ENCODE results near the gene TLR6.

Gene TLR6

DNA sequence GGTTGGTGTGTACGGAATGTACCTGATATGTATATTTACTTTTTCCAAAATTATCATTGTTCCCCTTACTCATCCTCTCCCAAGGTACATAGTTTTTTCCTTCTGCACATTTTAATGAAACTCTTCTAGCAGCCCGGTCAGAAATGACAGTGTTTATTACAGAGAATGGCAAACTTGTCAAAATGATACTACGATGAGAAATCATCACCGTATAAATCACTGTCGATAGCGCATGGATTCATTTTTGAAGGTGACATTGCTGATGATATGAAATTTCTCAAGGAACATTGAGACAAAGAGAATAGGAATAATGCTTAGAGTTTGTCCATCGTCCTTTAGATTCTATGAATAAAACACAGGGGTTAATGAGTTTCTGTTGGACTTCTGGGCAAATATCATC lies 41.6 kb upstream of the TLR6 start:
- TF ChIP-seq, protein P1, sequence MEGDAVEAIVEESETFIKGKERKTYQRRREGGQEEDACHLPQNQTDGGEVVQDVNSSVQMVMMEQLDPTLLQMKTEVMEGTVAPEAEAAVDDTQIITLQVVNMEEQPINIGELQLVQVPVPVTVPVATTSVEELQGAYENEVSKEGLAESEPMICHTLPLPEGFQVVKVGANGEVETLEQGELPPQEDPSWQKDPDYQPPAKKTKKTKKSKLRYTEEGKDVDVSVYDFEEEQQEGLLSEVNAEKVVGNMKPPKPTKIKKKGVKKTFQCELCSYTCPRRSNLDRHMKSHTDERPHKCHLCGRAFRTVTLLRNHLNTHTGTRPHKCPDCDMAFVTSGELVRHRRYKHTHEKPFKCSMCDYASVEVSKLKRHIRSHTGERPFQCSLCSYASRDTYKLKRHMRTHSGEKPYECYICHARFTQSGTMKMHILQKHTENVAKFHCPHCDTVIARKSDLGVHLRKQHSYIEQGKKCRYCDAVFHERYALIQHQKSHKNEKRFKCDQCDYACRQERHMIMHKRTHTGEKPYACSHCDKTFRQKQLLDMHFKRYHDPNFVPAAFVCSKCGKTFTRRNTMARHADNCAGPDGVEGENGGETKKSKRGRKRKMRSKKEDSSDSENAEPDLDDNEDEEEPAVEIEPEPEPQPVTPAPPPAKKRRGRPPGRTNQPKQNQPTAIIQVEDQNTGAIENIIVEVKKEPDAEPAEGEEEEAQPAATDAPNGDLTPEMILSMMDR (IDR thresholded peaks at IDR 0.05; ENCODE audit: insufficient read depth, missing control alignments), result no peak
- DNase-seq (ENCODE audit: insufficient read length, low spot score), result no peak
- no peak for FAIRE-seq

DNA sequence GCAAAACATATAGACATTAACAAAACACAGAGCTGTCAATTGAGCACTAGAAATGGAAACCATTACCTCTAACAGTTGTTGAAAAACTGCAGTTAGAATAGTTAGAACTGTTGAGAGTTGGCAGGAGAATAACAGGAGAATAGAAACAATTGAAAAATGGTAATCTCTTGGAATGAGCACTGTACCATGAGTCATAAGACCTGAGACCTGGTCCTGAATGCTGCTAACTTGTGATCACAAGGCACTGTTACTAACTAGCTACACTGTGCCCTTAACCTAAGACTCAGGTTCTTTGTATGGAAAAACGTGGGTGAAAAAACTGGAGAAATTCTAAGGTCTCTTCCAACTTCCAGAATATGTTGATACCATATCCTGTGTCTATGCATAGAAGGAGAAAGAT lies 40.3 kb upstream of the TLR6 start:
- TF ChIP-seq, protein P1 (IDR thresholded peaks at IDR 0.05; ENCODE audit: insufficient read depth, missing control alignments), result no peak
- DNase-seq (ENCODE audit: insufficient read length, low spot score) (no peak), FAIRE-seq (no peak)

DNA sequence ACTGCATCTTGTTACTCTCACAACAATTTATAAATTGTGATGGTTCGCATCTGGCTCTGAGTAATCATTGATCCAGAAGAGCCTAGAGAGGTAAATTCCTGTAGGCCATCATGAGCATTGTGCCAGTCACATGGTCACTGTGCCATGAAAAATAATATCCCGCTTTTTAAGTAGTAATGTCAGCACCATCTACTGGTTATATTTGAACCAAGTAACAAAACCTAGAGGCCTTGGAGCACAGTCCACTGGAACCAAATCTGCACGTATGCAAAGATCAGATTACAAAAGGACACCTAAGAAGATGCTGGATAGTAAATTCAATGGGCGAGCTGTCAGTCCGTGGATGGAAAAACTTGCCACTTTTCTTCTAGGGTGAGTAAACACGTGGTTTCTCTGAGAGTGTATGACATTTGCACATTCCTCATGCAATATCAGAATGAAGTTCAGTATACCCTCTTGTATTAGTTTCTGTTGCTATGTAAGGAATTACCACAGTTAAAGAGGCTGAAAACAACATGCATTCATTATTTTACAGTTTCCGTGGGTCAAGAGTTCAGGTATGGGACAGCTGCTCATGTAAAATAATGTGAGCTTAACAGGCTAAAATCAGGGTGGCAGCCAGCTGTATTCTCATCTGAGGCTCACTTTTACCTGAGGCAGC lies 37.8 kb upstream of the TLR6 start:
- TF ChIP-seq, protein P1 (IDR thresholded peaks at IDR 0.05; ENCODE audit: insufficient read depth, missing control alignments), result no peak
- DNase-seq (ENCODE audit: insufficient read length, low spot score), result no peak
- FAIRE-seq, result no peak

DNA sequence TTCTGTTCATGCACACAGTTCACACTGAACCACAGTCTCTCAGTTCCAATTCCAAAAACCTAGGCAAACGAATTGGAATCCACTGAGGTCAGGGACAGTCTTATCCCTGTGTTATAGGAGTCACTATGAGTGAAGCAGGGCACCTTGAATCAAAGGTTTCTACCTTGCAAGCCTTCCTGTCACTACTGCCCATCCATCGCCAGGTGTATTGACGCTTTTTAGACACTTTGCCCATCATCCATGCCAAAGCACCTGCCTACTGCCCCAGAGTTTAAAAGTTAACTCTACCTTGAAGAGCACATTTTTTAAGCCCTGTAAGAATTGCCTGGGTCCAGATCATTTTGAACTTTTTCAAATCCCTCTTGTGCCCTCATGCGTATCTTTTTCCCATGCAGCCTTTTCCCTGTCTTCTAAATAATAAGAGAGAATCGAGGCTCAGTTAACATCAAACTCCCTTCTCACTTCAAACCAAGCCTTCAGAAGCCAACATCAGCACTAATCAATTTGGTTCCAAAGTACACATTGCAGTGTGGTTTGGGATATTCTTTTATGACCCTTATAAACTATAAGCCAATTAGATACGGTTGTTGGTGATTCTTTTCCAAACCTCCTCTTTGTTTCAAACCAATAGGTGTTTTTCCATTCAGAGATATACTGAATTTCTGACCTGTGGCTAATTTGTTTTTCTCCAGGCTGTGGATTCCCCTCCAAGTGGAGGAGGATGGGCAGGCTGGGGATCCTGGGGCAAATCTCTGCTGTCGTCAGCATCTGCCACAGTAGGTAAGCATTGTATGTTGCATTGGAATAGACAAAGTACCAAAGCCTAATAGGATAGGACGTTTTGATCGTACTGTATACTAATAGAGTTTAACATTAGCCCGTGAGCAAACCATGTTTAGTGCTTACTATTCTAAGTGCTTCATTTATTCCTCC lies 34.7 kb upstream of the TLR6 start:
- no peak for DNase-seq (ENCODE audit: insufficient read length, low spot score)
- FAIRE-seq, result no peak
- TF ChIP-seq, protein P1 (IDR thresholded peaks at IDR 0.05; ENCODE audit: insufficient read depth, missing control alignments), result no peak

DNA sequence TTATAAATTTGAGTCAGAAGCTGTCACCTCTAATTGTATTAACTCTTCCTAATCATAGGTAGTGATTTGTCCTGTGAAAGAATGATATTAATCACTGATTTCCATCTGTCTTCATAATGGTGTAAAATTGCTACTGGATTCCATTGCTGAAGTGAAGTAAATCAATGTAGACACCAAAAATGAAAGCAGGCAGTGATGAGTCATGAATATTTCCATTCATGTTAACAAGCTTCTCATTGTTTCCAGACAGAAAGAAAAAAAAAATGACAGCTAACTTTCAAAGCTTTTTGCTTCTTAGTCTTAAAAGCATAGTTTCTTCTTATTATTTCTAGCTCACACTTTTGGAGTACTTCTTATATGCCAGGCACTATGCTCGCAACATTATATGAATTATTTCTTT lies 32.5 kb upstream of the TLR6 start:
- no peak for FAIRE-seq
- DNase-seq (ENCODE audit: insufficient read length, low spot score), result no peak
- TF ChIP-seq, protein P1 (IDR thresholded peaks at IDR 0.05; ENCODE audit: insufficient read depth, missing control alignments), result no peak

DNA sequence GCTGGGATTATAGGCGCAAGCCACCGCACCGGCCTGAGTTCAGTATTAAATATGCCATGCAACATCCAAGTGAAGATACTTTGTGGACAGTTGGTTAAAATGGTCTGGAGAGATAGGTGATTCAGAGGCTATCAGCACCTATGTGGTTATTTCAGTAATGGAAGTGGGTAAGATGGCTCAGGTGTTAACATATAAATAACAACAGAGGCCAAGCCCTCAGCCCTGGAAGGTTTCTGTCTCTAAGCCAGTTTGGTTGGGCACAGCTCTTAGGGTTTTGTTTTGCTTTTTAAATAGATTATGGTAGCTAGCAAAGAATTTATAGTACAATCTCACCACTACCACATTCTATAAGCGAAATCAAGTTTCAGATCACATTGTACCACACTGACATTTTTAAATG lies 27.6 kb upstream of the TLR6 start:
- TF ChIP-seq, protein P1 (IDR thresholded peaks at IDR 0.05; ENCODE audit: insufficient read depth, missing control alignments), result no peak
- FAIRE-seq (no peak), DNase-seq (ENCODE audit: insufficient read length, low spot score) (no peak)

DNA sequence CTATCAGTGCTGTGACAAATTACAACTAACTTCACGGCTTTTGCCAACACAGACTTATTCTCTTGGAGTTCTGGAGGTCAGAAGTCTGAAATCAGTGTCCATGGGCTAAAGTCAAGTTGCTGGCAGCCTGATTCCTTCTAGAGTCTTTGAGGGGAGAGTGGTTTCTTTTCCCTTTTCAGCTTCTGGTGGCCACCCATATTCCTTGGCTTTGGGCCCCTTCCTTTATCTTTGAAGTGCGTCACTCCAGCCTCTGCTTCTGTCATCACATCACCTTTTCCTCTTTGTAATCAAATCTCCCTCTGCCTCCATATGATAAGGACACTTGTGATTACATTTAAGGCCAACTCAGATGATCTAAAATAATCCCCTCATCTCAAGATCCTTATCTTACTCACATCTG lies 20.0 kb upstream of the TLR6 start:
- no peak for FAIRE-seq
- TF ChIP-seq, protein P1 (IDR thresholded peaks at IDR 0.05; ENCODE audit: insufficient read depth, missing control alignments), result no peak

More for the DNA sequence above, 20.0 kb upstream of the TLR6 start:
- DNase-seq (ENCODE audit: insufficient read length, low spot score), result no peak

All from D721Med (cell line).